ENCODE measurements around the gene SOAT2. TPM values are rescaled to one million over a fixed set of nuclear protein-coding genes. Genes with fewer than 3 reads are reported as not detected.

The SOAT2 gene
- total and polyA plus RNA-seq, 11 donors: 0.20 to 0.27 TPM; not detected in 9

DNA sequence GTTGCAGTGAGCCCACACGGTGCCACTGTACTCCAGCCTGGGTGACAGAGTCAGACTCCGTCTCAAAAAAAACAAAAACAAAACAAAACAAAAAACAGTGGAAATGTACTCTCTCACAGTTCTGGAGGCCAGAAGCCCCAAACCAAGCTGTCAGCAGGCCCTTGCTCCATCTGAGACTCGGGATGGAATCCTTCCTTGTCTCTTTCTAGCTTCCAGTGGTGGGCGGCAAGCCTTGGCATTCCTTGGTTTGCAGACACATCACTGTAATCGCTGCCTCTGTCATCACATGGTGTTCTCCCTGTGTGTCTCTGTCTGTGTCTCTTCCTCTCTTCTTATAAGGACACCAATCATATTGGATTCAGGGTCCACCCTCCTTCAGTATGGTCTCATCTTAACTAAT, 47.0 kb upstream of the SOAT2 start:
- peak overlapping the region in 2 of 12 donors; percentile 37 to 96 for H3K27ac ChIP-seq
- no peaks in the 10 kb centered on the region for H3K9me3 ChIP-seq

DNA sequence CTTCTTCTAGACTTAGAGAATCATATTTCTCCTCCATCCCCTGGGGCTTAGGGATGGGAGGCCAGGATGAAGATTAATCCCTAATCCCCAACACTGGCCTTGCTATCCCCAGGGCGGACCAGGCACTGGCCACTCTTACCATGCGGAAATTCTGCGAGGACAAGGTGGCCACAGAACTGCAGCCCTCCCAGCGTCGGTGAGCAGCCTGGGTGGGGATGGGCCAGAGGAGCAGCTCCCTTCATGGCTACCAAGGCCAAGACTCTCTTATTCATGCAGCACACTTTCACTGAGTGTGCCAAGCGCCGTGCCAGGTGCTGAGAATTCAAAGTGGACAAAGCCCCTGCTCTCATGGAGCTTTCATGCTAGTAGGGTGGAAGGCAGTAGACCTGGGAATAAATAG, 46.4 kb upstream of the SOAT2 start:
- Histone ChIP-seq H3K4me1 (peaks cover 7 to 92% (median 61%) of the 10 kb centered on the region in 12 donors), H3K27ac (no peak overlapping the region), H3K9me3 (no peaks in the 10 kb centered on the region), H3K36me3 (peaks cover 0 to 87% (median 74%) of the 10 kb centered on the region in 9 donors), H3K4me3 (no peak overlapping the region), H3K27me3 (no peaks in the 10 kb centered on the region)
- TF ChIP-seq POLR2A (IDR thresholded peaks at IDR 0.05): no peak
- TF ChIP-seq, protein P1, sequence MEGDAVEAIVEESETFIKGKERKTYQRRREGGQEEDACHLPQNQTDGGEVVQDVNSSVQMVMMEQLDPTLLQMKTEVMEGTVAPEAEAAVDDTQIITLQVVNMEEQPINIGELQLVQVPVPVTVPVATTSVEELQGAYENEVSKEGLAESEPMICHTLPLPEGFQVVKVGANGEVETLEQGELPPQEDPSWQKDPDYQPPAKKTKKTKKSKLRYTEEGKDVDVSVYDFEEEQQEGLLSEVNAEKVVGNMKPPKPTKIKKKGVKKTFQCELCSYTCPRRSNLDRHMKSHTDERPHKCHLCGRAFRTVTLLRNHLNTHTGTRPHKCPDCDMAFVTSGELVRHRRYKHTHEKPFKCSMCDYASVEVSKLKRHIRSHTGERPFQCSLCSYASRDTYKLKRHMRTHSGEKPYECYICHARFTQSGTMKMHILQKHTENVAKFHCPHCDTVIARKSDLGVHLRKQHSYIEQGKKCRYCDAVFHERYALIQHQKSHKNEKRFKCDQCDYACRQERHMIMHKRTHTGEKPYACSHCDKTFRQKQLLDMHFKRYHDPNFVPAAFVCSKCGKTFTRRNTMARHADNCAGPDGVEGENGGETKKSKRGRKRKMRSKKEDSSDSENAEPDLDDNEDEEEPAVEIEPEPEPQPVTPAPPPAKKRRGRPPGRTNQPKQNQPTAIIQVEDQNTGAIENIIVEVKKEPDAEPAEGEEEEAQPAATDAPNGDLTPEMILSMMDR (IDR thresholded peaks at IDR 0.05): no peak
- 91 to 94% (median 91%) methylated on average over 6 to 7 of the region's 7 CpGs for WGBS, 4 donors
- ATAC-seq (no peak), DNase-seq (peak in 1 of 5 donors; percentile 24)
- intact Hi-C loops (cut with DNase I): no loop called here

More for the DNA sequence above, 47.0 kb upstream of the SOAT2 start:
- no peak for TF ChIP-seq POLR2A (IDR thresholded peaks at IDR 0.05)
- TF ChIP-seq, protein P1 (IDR thresholded peaks at IDR 0.05): no peak
- Histone ChIP-seq H3K36me3 (peaks cover 0 to 84% (median 68%) of the 10 kb centered on the region in 9 donors), H3K27me3 (no peaks in the 10 kb centered on the region), H3K4me3 (no peak overlapping the region), H3K4me1 (peaks cover 7 to 92% (median 61%) of the 10 kb centered on the region in 12 donors)
- WGBS, 4 donors: 79 to 87% (median 82%) methylated on average over 5 of the region's 5 CpGs
- no peak for DNase-seq
- intact Hi-C loops (cut with DNase I): no loop called here
- no peak for ATAC-seq

DNA sequence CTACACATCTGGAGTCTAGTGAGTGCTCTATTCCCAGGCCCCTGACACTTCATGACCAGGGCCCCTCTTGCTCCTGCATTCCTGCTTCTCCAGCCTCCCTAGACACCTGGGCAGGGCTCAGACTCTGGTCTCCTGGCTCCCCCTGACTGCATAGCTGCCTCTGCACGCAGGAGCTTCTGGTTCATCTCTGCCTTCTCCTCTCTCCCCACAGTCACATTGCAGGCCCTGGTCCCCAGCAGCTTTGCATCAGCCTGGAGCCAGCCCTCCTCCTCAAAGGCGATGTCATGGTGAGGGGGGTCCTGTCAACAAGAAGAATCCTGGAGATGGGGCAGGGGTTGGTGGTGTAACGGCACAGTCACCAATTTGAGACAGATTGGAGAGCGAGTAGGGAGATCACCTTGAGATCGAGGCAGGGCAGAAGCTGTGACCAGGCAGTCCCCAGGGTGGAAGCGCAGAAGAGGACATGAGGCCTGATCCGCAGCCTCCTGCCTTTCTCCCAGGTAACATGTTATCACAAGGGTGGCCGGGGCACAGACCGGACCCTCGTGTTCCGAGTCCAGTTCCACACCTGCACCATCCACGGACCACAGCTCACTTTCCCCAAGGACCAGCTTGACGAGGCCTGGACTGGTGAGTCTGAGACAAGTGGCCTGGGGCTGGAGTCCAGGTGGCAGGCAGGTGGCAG, 45.3 kb upstream of the SOAT2 start:
- Histone ChIP-seq H3K4me1 (peaks cover 10 to 92% (median 62%) of the 10 kb centered on the region in 12 donors), H3K9me3 (no peaks in the 10 kb centered on the region), H3K4me3 (no peak overlapping the region), H3K27ac (peak overlapping the region in 1 of 12 donors; percentile 8), H3K36me3 (peaks cover 0 to 92% (median 81%) of the 10 kb centered on the region in 9 donors), H3K27me3 (no peaks in the 10 kb centered on the region)
- TF ChIP-seq POLR2A (IDR thresholded peaks at IDR 0.05): no peak
- TF ChIP-seq, protein P1 (IDR thresholded peaks at IDR 0.05): no peak
- intact Hi-C loops (cut with DNase I): no loop called here
- ATAC-seq (no peak), DNase-seq (peak in 3 of 5 donors; percentile 25 to 49 (median 44))
- 82 to 87% (median 86%) methylated on average over 13 of the region's 13 CpGs for WGBS, 4 donors

DNA sequence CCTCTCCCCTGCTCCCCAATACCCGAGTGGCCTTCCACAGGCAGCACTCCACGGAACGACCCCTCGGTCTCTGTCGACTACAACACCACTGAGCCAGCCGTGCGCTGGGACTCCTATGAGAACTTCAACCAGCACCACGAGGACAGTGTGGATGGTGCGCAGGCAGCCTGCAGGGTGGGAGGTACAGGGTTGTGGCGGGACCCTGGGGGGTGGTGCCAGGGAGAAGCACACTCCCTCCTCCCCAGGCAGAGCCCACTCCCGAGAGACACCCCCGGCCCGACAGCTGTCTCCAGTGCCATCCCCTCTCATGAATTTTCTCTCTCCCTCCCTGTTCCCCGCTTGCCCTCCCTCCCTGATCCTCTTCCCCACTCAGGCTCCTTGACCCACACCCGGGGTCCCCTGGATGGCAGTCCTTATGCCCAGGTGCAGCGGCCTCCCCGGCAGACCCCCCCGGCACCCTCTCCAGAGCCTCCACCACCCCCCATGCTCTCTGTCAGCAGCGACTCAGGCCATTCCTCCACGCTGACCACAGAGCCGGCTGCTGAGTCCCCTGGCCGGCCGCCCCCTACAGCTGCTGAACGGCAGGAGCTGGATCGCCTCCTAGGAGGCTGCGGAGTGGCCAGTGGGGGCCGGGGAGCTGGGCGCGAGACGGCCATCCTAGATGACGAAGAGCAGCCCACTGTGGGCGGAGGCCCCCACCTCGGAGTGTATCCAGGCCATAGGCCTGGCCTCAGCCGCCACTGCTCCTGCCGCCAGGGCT, 44.4 kb upstream of the SOAT2 start:
- TF ChIP-seq POLR2A (IDR thresholded peaks at IDR 0.05): no peak
- TF ChIP-seq, protein P1 (IDR thresholded peaks at IDR 0.05): no peak
- intact Hi-C loops (cut with DNase I): no loop called here
- H3K36me3 ChIP-seq: peaks cover 0 to 94% (median 86%) of the 10 kb centered on the region in 9 donors
- H3K27ac ChIP-seq: peak overlapping the region in 2 of 12 donors; percentile 19 to 33
- H3K9me3 ChIP-seq: no peaks in the 10 kb centered on the region
- peaks cover 6 to 92% (median 60%) of the 10 kb centered on the region in 12 donors for H3K4me1 ChIP-seq
- no peaks in the 10 kb centered on the region for H3K27me3 ChIP-seq
- peak in 2 of 5 donors; percentile 35 to 65 for DNase-seq
- H3K4me3 ChIP-seq: no peak overlapping the region
- no peak for ATAC-seq
- WGBS, 4 donors: 79 to 86% (median 82%) methylated on average over 22 to 35 of the region's 35 CpGs
